CD4-positive, alpha-beta T cell treated with Interleukin-2 at 100 ng/mL for 4 hours (primary cell): ENCODE measurements around the gene AKAP9.
"Not testable (repeated sequence)": the region's sequence is repeated elsewhere in the genome, so short reads cannot be mapped to it uniquely, and the experiment has no call there.

Source experiments
- DNase-seq: peaks from one replicate; pipeline ENCODE4 v3.0.0-alpha.2; 2020; ENCODE audit warnings: low spot score

AKAP9 gene

GRCh38 chr7:91946549-91946948, 5.9 kb downstream of the AKAP9 start:
- DNase-seq, result no peak

DNA sequence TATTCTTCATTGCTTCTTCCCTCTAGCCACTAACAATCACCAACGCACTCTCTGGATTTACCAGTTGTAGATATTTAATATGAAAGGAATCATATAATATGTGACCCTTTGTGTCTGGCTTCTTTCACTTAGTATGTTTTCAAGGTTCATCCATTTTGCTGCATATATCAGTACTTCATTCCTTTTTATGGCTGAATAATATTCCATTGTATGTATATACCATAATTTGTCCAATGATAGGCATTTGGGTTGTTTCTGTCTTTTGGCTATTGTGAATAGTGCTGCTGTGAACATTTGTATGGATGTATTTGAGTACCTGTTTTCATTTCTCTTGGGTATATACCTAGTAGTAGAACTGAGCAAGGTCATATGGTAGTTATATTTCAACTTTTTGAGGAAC, 7.3 kb downstream of the AKAP9 start:
- no peak for DNase-seq

- no peak for DNase-seq
Observed at GRCh38 chr7:91949221-91950009, 8.8 kb downstream of the AKAP9 start.

- peak; percentile 20 for DNase-seq
Observed at GRCh38 chr7:91953618-91954017, 13.0 kb downstream of the AKAP9 start.

DNA sequence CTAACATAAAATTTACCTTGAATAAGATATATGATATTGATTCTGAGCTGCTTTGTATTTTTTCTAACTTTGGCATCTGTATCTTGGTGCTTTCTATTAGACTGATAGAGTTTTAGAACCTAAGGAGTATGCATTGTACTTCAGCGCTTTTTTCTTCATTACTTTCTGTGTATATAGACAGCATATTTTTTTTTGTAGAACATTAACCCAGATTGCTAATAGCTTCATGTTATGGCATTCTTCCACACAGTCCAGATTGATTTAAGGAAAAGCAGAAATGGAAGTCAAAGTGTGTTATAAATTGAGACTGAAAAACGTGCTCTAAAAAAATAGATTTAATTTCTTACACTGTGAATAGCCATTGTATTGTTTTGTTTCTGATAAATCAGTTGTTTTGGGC, 15.8 kb downstream of the AKAP9 start:
- not testable (repeated sequence) for DNase-seq

DNA sequence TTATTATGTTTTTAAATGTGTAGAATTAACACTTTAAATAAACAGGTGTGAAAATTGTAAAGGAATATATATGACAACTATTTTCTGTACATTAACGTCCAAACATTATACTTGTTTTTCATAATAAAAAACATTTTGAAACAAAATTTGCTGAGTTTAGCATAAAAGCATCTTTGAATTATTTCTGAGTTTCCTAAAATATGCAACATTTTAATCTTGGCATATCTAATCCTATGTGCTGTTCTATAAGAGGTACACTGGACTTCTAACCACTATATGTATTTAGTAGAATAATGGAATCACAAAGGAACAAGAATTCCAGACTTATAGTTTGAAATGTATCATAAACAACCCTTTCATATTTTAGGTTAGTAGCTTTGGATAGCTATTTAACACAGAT, 16.6 kb downstream of the AKAP9 start:
- no peak for DNase-seq

DNA sequence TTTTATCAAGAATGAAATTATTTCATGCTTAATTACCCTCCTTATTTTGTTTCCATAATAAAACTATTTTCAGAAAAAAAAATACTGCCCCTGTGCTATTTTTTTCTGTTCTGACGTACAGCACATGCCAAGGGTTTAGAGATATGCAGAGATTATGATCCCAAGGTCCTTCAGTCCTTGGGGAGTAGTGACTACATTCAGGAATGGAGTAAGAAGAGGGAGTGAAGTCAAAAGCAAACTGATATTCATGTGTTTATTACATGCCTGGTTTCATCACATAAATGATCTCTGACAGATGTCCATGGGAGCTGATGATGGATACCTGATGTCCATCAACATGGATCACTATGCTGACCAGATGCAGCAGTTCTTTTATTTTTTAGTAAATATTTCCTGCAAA, 17.2 kb downstream of the AKAP9 start:
- DNase-seq, result no peak

- DNase-seq, result no peak
Observed at GRCh38 chr7:91959023-91959422, 18.4 kb downstream of the AKAP9 start.

DNA sequence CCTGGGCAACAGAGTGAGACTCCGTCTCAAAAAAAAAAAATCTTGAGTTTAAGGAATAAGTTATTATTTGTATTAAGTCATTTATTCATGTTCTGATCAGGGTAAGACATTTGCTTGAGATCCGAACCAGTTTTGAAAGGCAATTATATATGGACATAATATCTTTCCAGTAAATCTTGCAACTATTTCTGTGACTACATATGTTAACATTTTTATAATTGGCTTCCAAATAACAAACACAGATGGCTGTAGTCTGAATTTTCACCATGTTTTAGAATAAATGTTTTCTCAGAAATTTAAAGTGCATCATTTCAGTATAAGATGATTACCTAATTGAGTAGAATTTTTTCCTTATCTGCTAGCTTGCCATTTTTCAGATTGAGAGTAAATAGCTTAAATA, 21.2 kb downstream of the AKAP9 start:
- DNase-seq, result no peak

- no peak for DNase-seq
Observed at GRCh38 chr7:91962419-91962818, 21.8 kb downstream of the AKAP9 start.

DNA sequence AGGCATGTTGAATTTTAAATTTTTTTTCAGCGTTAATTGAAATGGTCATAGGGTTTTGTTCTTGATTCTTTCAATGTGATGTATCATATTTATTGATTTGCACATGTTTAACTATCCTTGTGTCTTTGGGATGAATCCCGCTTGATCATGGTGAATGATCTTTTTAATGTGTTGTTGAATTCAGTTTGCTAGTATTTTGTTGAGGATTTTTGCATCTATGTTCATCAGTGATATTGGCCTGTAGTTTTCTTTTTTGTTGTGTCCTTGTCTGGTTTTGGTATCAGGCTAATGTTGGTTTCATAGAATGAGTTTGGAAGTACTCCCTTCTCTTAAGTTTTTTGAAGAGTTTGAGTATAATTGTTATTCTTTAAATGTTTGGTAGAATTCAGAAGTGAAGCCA, 26.9 kb downstream of the AKAP9 start:
- not testable (repeated sequence) for DNase-seq

GRCh38 chr7:91973639-91974038, 33.0 kb downstream of the AKAP9 start:
- DNase-seq, result no peak

GRCh38 chr7:91974066-91974465, 33.4 kb downstream of the AKAP9 start:
- DNase-seq, result no peak

DNA sequence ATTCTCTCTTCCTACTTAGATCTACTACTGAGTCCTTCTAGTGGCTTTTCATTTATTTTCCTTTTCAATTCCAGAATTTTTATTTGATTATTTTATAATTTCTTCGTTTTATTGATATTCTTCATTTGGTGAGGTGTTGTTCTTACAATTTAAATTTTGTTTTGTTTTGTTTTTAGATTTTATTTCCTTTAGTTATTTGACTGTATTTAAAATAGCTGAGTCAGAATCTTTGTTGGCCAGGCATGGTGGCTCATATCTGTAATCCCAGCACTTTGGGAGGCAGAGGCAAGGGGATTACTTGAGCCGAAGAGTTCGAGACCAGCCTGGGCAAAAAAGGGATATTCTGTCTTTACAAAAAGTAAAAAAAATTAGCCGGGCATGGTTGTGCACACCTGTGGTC, 36.1 kb downstream of the AKAP9 start:
- DNase-seq, result no peak

GRCh38 chr7:91979590-91979989, 38.9 kb downstream of the AKAP9 start:
- DNase-seq, result no peak

DNA sequence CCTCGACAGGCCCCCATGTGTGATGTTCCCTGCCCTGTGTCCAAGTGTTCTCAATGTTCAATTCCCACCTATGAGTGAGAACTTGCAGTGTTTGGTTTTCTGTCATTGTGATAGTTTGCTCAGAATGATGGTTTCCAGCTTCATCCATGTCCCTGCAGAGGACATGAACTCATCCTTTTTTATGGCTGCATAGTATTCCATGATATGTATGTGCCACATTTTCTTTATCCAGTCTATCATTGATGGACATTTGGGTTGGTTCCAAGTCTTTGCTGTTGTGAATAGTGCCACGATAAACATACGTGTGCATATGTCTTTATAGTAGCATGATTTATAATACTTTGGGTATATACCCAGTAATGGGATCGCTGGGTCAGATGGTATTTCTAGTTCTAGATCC, 41.7 kb downstream of the AKAP9 start:
- not testable (repeated sequence) for DNase-seq

DNA sequence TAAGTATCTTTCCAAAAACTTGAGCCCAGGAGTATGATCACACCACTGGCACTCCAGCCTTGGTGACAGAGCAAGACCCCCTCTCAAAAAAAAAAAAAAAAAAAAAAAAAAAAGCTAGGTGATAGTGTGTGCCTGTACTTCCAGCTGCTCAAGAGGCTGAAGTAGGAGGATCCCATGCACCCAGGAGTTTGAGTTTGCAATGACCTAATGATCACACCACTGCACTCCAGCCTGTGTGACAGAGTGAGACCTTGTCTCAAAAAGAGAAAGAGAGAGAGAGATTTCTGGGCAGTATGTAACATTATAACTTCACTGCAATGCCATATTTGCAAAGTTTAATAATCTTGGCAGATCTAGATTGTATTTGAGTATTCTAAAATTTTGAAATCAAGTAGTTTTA, 47.6 kb downstream of the AKAP9 start:
- DNase-seq, result no peak

DNA sequence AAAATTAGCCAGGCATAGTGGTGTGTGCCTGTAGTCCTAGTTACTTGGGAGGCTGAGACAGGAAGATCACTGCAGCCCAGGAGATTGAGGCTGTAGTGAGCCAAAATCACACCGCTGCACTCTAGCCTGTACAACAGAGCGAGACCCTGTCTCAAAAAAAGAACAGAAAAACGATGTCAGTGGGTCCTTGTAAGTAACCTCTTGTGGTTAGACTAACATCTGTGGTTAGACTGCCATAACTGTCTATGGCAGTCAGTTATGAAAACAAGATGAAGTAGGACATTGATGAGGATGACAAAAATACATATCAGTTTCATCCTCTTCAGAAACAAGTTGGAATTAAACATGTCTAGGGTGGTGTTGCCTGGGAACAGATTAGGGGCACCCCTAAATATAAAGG, 53.3 kb downstream of the AKAP9 start:
- DNase-seq, result no peak

- no peak for DNase-seq
Observed at GRCh38 chr7:91995391-91996105, 54.9 kb downstream of the AKAP9 start.

DNA sequence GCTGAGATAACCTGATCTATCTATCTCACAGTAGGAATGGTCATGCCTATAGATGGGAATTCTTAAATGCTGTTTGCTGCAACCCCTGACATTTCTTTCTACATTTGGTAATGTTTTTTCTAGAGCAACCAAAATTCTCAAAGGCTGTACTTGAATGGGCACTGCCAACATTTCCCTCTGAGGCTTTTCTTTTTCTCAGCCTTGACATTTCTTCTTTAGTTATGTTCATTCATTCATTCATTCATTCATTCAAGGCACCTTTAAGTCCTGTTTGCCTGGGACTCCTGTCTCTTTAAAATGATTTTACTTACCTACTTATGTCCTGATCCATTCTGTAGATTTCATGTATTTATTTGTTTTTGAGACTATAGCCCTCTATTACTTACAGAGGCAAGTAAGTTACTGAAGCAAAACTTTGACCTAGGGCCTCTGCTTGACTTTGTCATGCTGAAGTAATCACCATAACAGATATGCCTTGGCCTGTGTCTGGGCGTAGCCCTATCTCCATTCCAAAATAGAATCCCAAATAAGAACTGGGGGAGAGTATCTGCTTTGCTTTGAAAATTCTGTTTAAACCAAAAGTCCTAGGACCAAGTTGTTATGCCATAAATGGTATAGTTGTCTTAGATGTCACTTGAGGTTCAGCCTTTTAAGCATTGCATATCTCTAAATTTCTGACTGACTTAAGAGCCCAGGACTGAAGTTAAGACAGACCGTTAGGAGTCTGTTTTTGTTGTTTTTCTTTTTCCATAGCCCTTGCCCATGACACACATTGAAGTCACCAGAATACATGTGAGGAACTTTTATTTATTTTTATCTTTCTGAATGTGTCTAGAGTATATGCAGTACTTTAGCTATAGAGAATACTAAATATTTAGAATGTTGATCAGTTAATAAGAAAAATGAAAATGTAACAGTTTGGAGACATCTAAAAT, 59.2 kb downstream of the AKAP9 start:
- no peak for DNase-seq

DNA sequence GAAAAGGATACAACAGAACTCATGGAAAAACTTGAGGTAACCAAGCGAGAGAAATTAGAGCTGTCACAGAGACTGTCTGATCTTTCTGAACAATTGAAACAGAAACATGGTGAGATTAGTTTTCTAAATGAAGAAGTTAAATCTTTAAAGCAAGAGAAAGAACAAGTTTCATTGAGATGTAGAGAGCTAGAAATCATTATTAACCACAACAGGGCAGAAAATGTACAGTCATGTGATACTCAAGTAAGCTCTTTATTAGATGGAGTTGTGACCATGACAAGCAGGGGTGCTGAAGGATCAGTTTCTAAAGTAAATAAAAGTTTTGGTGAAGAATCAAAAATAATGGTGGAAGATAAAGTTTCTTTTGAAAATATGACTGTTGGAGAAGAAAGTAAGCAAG, 62.1 kb downstream of the AKAP9 start:
- DNase-seq, result no peak

DNA sequence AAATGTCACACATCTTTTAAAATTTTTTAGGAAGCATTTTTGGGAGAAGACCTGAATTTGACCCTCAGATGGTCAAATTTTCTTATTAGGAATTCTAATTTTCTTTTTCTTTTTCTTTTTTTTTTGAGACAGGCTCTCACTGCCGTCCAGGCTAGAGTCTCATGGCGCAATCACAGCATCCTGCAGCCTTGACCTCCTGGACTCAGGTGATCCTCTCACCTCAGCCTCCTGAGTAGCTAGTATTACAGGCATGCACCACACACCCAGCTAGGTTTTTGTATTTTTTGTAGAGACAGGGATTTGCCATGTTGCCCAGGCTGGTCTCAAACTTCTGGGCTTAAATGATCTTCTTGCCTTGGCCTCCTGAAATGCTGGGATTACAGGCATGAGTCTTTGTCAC, 65.4 kb downstream of the AKAP9 start:
- DNase-seq, result no peak

GRCh38 chr7:92010215-92010614, 69.6 kb downstream of the AKAP9 start:
- no peak for DNase-seq
